Activated T-helper 1 cell treated with anti-CD3 and anti-CD28 coated beads, Interleukin-2, amount 50 U/mL, for 16 hours (primary cell): ENCODE data around the gene TAP1.
"Not testable (repeated sequence)": the region's sequence is repeated elsewhere in the genome, so short reads cannot be mapped to it uniquely, and the experiment has no call there.

Source experiments
- DNase-seq, 2 donors: peaks; one replicate each; pipeline ENCODE4 v3.0.0-alpha.2; 2020; ENCODE audit warnings: low read depth in 1 of 2, low spot score in 1 of 2

Gene TAP1, protein sequence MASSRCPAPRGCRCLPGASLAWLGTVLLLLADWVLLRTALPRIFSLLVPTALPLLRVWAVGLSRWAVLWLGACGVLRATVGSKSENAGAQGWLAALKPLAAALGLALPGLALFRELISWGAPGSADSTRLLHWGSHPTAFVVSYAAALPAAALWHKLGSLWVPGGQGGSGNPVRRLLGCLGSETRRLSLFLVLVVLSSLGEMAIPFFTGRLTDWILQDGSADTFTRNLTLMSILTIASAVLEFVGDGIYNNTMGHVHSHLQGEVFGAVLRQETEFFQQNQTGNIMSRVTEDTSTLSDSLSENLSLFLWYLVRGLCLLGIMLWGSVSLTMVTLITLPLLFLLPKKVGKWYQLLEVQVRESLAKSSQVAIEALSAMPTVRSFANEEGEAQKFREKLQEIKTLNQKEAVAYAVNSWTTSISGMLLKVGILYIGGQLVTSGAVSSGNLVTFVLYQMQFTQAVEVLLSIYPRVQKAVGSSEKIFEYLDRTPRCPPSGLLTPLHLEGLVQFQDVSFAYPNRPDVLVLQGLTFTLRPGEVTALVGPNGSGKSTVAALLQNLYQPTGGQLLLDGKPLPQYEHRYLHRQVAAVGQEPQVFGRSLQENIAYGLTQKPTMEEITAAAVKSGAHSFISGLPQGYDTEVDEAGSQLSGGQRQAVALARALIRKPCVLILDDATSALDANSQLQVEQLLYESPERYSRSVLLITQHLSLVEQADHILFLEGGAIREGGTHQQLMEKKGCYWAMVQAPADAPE

GRCh38 chr6:32853541-32854375 is at the start of gene TAP1, which contains the start of gene PSMB9:
TAP1 (minus strand) TSS chr6:32853704; CDS start chr6:32853636, 68 bp downstream.
PSMB9 (plus strand) TSS chr6:32854192; CDS start chr6:32854230, 38 bp downstream.
- DNase-seq = peak; percentile 77 to 91

- no peak for DNase-seq
Observed at GRCh38 chr6:32895006-32895345, 41.5 kb upstream of the TAP1 start.

- DNase-seq = peak; percentile 86 to 91
Observed at GRCh38 chr6:32894085-32895005, 40.8 kb upstream of the TAP1 start.

DNA sequence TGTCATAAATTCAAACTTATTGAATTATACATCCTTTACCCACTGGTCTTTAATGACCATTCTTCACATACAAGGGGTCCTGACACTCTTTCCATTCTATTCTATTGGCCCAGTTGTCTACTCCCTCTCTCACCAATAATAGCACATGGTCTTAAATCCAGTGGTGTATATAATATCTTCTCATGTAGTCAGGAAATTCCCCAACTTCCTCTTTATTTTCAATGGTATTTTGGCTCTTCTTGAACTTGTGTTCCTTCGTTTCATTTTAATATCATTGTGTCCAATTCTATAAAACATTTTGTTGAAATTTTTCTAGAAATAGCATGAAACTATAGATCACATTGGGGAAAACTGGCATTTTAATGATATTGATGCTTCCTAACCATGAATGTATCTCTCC is 37.3 kb upstream of the TAP1 start:
- no peak for DNase-seq

DNA sequence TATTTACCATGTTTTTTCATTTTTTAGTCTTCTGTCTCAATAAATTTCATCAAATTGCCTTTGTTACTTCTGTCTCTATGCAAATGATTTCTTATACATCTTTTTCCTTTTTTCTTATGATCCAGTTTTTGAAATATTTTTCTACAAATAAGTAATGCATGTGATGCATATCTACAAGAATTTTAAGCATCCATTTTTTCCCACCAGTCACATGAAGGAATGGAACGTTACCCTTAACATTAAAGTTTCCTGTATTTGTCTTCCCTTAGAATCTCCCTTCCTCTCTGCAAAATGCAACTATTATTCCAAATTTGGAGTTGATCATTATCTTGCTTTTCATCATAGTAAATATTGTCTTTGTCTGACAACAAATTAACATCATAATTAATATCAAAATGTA is 36.0 kb upstream of the TAP1 start:
- no peak for DNase-seq

- no peak for DNase-seq
Observed at GRCh38 chr6:32888576-32888975, 35.1 kb upstream of the TAP1 start.

DNA sequence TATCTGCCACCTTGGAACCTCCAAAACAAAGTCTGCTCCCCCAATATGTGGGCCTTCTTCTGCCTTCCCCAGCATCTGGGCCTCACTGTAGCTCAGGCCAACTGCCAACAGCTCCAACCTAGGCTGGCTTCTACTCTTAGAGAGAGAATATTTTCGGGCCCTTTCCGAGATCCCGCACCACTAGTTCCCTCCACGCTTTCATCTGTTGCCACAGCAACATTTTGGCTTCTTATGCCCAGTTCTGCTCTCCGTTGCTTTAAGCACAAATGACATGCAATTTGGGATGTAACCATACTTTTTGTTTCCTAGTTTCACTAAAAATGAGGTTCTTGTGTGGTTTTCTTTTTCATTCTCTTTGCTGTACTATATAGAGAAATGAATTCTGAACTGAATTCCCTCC is 34.1 kb upstream of the TAP1 start:
- no peak for DNase-seq

DNA sequence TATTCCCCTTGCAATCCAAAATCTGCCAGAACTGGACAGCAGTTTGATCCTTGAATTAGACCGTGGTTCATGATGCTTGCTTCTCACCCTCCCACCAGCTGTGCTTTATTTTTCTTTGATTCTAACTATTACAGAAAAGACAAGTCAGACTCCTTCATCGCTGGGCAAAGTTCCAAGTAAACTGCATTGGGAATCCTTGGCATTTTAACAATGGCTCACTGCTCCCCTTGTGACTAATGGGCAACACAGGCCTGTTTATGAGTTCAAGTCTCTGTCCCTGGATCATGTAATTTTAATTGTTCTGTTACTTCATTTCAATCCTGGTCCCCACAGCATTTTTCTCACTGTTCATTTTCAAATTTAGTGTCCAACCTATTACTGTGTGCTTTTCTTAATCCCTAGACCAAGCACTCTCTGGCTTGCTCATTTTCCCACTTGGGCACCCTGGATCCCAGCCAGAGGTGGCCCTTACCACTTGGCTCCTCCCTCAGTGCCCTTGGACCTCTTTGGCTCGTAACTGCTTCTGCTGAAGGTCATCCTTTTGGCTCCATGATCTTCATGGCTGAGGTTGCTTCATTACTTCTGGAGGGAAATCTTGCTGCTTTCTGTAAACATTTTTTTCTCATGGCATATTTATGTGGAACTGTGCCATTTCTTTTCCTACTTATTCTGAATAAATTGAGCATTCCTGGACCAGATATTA is 33.3 kb upstream of the TAP1 start:
- DNase-seq = no peak

- no peak for DNase-seq
Observed at GRCh38 chr6:32885698-32886286, 32.3 kb upstream of the TAP1 start.

DNA sequence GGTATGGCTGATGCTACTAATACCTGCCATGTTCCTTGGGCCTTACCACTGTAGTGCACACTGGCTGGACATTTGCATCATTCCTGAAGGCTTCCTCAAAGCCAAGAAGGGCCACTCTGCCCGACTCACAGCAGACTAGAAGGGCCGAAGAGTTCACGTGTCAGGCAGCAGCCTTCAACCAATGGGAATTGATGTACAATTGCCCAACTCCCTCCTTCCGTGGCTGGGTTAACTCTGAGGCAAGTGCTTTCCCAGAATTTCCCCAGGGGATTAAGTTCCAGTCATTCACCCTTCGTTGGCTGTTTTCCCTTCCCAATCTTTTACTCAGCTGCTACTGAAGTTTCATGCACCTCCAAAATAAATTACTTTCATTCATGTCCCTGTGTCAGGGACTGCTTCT is 30.3 kb upstream of the TAP1 start:
- no peak for DNase-seq

DNA sequence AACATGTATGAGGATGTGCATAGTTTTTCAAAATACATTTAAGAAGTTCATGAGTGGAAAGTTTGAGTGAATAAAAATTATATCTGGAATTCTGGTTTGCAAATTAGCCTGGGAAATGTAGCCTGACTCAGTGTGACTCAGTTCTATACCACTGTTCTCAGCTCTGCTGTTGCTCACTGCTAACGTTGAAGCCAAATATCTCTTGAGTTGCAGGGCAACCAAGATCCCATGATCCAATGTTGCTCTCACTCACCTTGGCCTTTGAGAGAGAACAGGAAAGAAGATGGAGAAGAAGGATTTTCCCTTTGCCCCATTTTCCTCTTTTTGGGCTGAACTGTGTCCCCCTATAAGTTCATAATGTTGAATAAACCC is 29.4 kb upstream of the TAP1 start:
- no peak for DNase-seq

DNA sequence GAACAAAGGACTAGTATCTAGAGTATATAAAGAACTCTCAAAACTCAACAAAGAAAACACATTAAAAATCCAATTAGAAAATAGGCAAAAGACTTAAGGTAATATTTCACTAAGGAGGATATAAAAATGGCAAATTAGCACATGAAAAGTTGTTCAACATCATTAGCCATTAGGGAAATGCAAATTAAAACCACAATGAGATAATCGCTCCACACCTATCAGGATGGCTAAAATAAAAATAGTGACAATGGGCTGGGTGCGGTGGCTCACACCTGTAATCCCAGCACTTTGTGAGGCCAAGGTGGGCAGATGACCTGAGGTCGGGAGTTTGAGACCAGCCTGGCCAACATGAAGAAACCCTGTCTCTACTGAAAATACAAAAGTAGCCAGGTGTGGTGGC is 27.5 kb upstream of the TAP1 start:
- not testable (repeated sequence) for DNase-seq

GRCh38 chr6:32879691-32880090 is 26.2 kb upstream of the TAP1 start:
- DNase-seq = no peak

DNA sequence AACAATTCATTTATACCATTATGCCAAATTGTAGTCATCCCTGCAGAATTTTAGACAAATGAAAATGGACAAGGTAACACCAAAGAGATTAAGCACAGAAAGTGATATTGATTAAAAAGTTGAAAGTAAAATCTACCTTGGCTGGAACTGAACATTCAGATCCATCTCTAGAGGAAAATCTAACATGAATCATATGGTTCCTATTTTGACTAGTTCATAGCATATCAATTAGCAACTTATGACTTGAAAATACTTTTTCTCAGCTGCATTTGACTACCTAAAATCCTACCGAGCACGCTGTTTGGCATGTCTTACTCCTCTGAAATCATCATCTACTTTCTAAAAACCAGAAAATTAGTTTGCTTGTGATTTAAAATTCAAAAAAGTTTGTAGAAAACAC is 23.1 kb upstream of the TAP1 start:
- DNase-seq = no peak

GRCh38 chr6:32873947-32874346 is 20.4 kb upstream of the TAP1 start:
- not testable (repeated sequence) for DNase-seq

DNA sequence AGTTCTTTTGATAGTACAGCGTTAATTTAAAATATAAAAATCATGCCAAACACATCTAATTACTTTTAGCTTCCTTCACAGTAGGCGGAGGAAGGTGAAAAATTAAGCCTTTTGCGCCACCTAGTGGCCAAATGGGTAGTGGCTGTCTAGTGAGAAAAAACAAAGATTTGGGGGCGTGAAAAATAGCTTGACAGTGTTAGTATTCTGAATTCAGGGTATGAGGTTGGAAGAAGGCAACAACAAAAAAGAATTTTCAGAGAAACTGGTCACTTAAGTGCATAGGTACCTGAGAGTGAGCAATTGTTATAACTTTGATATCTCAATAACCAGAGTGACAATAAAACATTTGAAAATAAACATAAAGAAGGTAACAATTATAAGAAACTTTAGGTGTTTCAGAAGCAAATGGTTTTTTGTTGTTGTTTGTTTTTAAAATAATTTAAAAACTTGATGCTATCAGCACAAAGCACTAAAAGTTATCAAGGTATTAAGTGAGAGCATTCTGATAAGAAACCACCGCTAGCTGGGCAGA is 14.8 kb upstream of the TAP1 start:
- peak; percentile 74 to 77 for DNase-seq

DNA sequence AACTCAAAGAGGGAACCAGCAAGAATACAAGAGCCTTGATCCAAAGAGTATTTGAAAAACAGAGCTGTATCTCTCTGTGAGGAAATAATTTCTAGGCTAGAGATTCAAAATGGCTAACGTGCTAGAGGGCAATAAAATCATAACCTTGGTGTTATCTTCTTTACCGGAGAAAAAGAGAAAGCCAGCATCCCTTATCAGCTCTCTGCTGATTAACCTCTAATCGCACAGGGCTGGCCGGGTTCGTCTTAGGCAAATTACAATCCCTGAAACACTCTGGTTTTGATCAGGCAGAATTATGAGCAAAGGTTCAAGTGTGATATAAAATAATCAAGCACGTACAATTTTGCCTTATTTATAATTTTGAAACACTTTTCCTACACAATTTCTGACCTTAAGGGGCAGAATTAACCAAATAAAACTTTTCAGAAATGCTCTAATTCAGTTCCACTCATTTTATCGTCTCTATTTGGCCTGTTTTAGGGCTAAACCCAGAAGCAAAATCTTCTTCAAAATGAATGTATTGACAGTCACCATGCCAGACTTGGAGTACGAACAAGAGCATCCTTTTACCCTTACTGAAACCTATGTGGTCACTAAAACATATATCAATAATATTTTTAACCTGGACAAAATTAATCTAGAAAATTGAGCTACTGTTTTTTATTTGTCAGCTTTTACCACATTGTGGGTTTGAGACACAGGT is 14.2 kb upstream of the TAP1 start:
- DNase-seq = no peak

DNA sequence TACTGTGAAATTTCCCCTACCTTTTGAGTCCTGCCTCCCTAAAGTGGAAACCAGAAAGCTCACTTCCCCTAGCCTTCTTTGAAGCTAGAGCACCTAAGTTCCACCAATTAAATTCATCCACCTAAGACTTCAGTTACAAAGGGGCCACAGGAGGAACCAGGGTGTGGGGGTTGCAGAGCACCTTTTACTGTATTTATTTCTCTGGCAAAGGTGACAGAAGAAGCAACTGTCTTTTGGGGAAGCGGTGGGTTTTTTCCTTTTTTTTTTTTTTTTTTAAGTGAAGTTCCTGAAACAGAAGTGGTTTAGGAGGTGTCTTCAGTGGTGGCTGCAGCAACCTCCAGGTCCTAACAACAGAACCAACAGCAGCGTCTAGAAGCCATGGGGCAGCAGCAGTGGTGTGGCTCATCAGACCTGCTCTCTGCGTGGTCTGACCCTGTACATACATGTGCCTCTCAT is 13.5 kb upstream of the TAP1 start:
- DNase-seq = no peak
